NOMO-1 (cell line): Measurements from ENCODE around the gene CTF1.
"Not testable (repeated sequence)": the region's sequence is repeated elsewhere in the genome, so short reads cannot be mapped to it uniquely, and the experiment has no call there.

Experiments
- DNase-seq, 2 experiments: peaks; one replicate each; lab custom pipeline; 2025; ENCODE audit not compliant: unreplicated experiment in 2 of 2; lab: John Stamatoyannopoulos, UW

Gene CTF1, protein sequence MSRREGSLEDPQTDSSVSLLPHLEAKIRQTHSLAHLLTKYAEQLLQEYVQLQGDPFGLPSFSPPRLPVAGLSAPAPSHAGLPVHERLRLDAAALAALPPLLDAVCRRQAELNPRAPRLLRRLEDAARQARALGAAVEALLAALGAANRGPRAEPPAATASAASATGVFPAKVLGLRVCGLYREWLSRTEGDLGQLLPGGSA

DNA sequence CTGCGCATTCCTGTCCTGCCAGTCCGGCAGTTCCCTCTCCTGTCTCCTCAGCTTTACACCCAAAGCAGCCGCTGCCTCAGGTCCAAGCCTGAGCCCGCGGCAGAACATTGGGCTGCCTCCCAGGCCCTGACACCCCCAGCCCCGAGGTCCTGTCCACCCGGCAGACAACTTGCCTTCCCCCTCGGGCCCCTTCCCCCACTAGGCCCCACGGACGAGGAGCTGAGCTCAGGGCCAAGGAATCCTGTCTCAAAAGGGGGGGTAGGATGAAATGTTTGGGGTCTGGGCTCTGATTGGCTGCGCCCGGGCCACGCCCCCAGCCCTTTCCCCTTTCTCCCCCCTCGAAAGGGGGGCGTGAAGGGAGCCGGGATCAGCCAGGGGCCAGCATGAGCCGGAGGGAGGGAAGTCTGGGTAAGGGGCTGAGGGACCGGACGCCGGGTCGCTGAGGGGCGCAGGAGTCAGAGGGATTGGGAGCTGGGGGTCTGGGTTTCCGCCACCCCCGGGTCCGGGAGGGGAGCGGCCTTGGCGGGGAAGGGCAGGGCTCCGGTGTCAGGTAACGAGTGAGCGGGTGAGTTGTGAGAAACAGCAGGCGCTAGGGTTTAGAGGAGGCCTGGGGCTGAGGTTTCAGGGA lies at the start of gene CTF1:
Gene CTF1, plus strand, starts transcription at position 354 of the 628 bp plus-strand sequence. Its CDS starts 30 bp downstream, at position 384.
- no peak for DNase-seq

DNA sequence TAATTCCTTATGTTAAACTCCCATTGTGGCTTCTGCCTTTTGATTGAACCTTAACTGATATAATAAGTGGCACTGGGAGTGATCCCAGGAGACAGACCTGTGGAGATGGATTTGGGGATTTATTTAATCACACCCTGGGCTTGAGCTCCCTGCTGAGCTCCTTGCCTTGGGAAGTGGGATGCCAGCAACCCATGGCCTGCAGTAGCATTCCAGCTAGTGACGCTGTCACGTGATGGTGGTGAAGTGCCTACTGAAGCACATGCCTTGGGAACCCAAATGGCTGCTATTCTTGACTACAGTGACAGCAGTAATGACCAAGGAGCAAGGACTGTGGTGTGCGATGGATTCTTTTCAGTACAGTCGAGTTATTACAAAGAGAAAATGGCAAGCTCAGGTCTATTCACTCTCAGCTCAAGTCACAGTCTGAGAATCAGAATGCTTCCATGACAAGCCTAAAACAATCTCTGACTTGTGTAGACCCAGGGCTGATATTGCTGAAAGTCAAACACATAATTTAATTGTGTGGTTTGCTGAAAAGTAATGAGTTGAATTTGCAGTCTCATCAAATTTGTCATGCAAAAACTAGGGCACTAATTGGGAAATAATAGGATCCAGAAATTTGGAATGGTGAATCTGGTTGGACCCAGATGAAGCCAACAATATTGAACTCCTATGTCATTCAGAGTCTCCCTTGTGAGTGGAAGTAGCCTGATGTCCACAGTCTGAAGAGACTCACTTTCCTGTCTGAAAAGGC lies 49.6 kb upstream of the CTF1 start:
- no peak for DNase-seq

DNA sequence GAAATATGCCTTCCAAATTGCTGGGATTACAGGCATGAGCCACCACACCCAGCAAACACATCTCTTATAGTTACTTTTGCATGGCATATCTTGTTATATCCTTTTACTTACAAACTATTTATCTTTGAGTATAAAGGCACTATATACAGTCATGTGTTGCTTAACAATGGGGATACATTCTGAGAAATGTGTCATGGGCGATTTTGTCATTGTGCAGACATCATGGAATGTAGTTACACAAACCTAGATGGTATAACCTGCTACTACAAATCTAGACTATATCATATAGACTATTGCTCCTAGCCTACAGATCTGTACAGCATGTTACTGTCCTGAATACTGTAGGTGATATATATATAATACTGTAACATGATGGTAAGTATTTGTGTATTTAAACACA lies 46.2 kb upstream of the CTF1 start:
- no peak for DNase-seq

DNA sequence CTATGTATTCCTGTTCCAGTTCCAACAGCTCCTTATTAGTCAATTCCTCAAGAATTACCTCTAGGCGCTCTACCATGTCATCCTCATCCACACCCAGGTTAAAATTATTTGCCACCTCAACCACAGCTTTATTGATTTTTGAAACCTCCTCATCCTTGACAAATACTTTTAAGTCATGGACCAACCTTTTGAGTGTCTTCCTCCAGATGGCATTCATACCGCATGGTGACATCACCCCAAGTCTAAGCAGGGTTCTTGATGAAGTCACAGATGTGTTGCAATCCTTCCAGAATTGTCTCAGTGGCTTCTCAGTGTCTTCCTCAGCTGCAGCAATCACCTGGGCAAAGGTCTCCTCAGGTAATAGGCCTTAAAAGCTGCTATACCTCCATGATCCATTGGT lies 42.7 kb upstream of the CTF1 start:
- no peak for DNase-seq

DNA sequence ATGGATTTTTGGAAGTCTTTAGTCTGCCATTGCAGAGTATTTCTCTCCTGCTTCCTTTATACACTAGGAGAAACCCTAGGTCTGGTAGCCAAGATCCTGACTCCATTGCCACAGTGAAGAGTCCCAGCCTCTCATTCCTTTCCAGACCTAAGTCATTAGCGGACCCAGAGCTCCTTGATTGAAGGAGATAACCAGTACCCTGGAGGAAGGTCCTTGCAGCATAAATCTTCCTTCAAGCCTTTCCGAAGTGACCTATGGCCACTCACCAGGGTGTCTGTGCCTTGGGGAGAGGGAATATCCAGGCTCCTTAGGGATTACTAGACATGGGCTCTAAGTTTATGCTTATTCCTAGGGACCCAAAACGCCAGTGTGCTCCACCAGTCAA lies 38.3 kb upstream of the CTF1 start:
- DNase-seq, result no peak

DNA sequence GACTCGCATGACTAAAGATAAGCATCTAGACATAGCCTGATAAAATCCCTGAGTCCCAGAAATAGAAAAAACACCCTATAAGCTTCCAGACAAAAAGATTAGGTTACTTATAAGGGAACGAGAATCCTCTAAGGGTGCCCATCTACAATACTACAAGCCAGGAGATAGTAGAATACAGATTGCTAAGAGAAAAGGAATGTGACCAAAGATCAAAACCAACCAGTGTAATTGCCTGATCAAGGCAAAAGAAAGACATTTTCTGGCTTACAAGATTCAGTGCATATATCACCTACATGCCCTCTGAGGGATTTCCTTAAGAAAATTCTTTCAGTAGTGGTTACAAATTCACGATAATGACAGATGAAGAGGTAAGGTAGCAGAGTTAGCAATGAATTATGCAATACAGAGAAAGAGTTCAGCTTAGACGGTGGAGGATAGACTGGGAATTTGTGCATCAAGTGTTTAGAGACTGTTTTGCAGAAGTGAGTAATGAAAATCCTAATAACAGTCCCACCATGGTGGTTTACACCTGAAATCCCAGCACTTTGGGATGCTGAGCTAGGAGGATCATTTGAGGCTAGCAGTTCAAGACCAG lies 37.5 kb upstream of the CTF1 start:
- DNase-seq, result no peak

DNA sequence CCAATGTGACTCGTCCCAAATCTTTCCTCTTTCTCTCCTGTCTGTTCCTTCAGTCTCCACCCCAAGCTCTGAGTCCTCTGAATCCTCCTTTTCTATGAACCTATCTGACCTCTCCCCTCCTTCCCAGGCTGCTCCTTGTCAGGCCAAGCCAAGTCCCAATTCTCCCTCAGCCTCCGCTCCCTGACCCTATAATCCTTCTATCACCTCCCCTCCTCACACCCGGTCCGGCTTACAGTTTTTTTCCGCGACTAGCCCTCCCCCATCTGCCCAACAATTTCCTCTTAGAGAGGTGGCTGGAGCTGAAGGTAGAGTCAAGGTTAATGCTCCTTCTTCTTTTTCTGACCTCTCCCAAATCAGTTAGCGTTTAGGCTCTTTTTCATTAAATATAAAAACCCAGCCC lies 35.7 kb upstream of the CTF1 start:
- DNase-seq, result not testable (repeated sequence)

DNA sequence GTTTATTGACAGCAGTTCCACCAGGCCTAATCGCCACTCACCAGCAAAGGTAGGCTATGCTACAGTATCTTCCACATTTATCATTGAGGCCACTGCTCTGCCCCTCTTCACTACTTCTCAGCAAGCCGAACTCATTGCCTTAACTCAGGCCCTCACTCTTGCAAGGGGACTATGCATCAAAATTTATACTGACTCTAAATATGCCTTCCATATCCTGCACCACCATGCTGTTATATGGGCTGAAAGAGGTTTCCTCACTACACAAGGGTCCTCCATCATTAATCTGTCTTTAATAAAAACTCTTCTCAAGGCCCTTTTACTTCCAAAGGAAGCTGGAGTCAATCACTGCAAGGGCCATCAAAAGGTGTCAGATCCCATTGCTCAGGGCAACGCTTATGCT lies 33.2 kb upstream of the CTF1 start:
- DNase-seq, result not testable (repeated sequence)

DNA sequence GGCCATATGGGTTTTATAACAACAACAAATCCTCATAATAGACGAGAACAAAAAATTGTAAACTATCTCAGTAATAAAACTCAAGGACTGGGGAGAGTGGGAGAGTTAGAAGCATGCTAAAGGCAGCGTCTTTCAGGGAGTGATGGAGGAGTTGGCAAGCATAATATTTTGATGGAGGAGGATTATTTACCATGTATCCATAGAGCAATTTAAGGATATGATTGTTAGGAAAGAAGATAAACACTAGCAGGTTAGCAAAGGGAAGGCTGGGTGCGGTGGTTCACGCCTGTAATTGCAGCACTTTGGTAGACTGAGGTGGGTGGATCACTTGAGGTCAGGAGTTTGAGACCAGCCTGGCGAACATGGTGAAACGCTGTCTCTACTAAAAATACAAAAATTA lies 30.4 kb upstream of the CTF1 start:
- DNase-seq, result no peak

DNA sequence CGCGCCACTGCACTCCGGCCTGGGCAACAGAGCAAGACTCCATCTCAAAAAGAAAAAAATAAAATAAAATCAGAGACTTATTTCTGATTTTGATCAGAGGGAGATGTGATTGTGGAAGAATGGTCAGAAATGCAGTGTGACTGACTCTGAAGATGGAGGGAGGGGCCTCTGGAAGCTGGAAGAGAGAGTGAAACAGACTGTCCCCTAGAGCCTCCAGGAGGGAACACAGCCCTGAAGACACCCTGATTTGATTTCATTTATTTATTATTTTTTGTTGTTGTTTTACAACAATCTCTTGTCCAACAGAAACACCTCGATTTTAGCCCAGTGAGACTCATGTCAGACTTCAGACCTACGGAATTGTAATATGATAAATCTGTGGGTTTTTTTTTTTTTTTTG lies 28.7 kb upstream of the CTF1 start:
- no peak for DNase-seq

DNA sequence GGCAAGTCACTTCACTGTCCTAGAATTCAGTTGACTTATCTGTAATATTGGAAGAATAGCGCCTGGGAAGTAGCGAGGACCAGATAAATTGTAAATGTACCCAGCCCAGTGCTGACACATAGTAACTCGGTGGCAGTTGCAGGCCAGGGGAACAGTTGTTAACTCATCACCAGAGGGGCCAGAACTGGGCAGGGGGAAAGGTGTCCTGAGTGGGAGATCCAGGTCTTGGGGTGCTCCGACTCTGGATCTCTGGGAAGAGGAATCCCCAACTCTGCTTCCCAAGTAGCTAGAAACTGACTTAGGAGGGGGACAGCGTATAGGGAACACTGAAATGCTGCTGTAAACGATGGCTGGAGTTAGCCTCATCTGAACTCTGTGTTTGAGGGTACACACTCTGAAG lies 25.5 kb upstream of the CTF1 start:
- DNase-seq, result no peak

DNA sequence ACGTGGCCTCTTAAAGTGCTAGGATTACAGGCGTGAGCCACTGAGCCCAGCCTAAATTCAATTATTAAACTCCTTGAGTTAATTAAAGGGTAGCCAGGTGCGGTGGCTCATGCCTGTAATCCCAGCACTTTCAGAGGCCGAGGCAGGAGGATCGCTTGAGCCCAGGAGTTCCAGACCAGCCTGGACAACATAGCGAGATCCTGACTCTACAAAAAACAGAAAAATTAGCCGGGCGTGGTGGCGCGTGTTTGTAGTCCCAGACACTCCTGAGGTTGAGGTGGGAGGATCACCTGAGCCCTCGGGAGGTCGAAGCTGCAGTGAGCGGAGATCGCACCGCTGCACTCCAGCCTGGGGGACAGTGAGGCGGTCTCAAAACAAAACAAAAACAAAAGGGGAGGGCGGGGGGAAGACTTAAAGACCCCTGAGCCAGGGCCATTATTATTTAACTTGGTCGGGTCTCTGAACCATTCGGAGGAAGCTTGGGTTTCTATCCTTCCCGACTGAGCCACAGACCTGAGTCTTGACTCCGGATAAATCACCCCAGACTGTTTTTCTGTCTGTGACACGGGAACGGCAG lies 22.1 kb upstream of the CTF1 start:
- no peak for DNase-seq

DNA sequence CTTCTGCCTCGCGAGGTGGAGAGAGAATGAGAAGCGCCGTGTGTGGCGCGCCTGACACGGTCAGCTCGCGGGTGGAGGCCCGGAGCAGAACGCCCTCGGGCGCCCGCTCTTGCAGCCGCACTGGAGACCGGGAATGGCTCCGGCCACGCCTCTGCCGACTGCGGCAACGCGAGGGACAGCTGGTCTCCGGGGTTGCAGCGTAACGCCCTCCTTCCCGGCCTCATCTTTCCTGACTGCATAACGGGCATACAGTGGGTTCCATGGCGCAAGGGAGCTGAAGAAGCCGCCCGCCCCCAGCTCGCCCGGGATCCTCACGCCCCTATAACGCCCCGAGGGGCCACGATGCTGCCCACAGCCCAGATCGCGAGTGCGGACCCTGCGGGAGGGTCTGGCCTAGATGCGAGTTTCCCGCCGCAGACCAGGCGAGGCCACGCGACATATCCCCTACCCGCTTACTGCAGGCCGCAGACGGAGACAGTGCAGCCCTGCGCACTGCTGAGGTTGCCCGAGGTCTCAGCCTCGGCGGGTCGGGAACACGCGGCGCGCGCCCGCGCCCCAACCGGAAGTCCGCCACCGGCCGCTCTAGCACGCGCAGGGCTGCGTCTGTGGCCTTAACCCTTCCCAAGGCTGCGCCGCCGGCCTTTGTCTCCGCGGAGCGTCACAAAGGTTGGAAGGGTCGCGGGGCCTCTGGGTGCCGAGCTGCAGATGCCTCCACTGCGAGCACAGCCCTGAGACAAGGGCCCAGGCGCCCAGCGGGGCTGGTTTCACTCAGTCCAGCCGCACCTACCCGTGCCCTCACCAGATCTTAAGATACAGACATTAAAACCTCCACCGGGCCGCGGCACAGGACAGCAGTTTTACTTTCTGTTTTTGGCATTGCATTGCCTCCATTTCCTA lies 21.3 kb upstream of the CTF1 start:
- DNase-seq, result peak; percentile 79 to 92

DNA sequence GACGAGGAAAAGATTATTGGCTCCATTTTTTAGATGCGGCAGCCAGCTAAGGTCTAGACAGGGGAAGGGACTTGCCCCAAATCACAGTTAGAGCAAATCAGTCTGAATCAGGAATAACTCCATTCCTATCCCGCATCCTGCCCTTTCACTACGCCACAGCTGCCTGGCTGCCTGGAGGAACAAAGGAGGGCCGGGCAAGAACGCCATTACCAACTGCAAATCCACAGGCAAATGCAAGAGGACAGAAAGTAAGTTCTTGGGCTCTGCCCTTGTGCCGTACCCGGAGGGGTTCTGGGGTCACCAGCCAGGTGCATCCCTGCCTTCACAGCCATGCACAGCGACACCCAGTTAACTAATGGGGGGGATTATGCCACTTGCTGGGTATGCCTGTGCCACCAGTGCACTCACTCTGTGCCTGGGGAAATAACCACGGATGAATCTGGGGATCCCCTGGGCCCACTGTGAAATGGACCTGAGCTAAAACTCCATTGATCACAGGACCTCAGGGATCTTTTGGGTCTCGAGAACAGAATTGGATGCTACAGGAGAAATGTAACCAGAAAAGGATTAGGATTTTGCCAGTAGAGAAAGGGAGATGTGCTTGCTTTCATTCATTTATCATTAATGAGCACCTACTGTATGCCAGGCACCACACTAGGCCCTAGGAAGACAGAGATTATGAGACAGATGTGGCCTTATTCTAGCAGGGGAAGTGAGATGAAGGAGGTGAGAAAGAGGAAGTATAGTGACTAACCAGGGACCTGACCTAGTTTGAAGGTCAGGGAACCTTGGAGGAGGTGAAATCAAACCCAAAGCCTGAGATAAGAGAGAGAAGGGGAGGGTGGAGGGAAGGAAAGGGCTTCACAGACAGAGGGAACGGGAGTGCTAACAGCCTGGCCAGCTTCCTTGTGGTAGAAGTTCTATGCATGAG lies 20.3 kb upstream of the CTF1 start:
- DNase-seq, result peak; percentile 25 to 81

DNA sequence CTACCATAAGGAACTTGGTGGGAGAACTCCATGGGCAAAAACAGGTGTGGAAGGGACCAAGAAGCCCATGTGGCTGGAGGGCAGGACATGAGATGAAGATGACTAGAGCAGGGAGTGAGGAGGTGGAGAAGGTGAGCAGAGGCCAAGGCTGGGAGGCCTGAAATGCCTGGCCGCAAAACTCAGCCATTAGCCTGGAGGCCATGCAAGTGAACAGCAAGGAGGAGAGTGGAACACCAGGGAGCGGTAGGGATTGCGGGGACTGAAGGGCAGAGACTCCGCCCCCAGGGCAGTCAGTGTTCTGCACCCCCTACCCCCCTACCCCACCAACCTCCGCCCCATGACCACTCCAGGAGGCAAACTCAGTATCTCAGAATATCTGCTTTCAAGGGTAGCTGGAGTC lies 19.5 kb upstream of the CTF1 start:
- no peak for DNase-seq

DNA sequence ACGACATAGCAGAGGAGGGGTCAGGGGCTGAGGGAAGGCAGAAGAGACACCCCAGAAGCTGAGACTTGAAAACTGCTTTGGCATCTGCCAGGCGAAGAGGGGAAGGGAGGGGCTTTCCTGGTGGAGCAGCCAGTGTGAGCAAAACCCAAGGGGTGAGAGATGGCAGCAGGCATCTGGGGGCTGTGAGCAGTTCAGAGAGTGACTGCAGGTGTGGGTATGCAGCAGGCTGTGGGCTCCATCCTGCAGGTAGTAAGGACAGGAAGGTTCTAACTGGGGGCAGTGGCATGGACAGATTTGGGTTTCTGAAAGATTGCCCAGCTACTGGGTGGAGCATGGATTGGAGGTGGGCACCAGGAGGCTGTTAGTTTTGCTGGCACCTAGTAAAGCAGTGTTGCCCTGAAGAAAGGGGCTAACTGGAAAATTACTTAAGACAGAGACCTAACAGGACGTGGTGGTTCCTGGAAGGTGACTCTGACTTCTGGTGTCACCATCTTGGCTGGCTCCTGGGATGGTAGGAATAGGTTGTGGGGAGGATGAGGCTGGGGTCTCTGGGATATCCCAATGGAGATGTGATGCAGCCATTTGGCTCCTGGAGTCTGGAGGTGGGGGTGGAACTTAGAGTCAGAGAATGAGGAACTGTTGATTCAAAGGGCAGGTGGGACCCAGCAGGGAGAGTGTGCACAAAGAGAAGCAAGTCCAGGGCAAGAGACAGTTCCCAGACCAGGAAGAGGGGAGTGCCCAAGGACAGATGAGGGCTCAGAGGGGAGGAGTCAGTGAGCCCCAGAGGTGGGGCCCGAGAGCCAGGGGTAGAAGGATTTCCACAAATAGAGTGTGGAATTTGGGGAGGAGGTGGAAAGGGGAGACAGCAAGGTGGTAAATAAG lies 13.7 kb upstream of the CTF1 start:
- DNase-seq, result no peak

DNA sequence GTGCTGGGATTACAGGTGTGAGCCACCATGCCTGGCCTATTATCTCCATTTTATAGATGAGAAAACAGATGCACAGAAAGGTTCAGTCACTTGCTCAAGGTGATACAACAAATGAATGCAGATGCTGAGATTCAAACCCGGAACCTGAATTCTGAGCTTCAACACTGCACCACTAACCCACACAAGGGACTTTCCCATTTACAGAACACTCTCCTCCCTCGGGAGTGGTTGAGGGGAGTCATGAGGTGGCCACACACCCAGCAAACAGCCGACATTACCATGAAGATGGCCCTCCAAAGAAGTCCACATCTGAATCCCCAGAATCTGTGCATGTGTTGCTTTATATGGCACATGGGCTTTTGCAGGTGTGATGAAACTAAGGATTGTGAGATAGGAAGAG lies 11.7 kb upstream of the CTF1 start:
- DNase-seq, result no peak

DNA sequence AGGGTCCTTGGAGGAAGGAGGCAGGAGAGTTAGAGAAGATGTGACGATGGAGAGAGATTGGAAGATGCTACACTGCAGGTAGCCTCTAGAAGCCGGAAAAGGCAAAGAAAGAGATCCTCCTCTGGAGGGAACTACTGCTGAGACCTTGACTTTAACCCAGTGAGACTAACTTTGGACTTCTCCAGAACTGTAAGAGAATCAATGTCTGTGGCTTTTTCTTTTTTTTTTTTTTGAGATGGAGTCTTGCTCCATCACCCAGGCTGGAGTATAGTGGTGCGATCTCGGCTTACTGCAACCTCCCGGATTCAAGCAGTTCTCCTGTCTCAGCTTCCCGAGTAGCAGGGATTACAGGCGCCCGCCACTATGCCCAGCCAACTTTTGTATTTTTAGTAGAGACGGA lies 11.2 kb upstream of the CTF1 start:
- no peak for DNase-seq
